Astrocyte (in vitro differentiated cells and primary cell): ENCODE results near the gene SEMA4G. TPM values are rescaled to one million over a fixed set of nuclear protein-coding genes. Genes with fewer than 3 reads are reported as not detected.

Source experiments
- DNase-seq: peaks from one replicate; pipeline ENCODE4 v3.0.0-alpha.2; 2010; ENCODE audit warnings: low read depth
- FAIRE-seq: peaks from 2 replicates; lab custom pipeline; 2011; peaks lifted over from hg19 to GRCh38; lab: Jason Lieb, UNC
- H2AFZ ChIP-seq: 2 replicates; pipeline ENCODE4 v1.6.0; 2012; ENCODE audit warnings: low read depth, low read length, inconsistent platforms
- H3K27ac ChIP-seq: 2 replicates; pipeline ENCODE4 v1.5.1; 2011; ENCODE audit warnings: low read depth, low read length, inconsistent platforms
- H3K27me3 ChIP-seq: 2 replicates; pipeline ENCODE4 v1.6.0; 2011; ENCODE audit warnings: low read length, inconsistent platforms; ENCODE audit not compliant: insufficient read depth
- H3K36me3 ChIP-seq: 2 replicates; pipeline ENCODE4 v1.5.1; 2011; ENCODE audit warnings: low read length, inconsistent platforms; ENCODE audit not compliant: insufficient read depth
- H3K4me1 ChIP-seq: 2 replicates; pipeline ENCODE4 v1.5.1; 2011; ENCODE audit warnings: low read length, inconsistent platforms; ENCODE audit not compliant: insufficient read depth
- H3K4me2 ChIP-seq: 2 replicates; pipeline ENCODE4 v1.6.0; 2012; ENCODE audit warnings: low read length, inconsistent platforms
- H3K4me3 ChIP-seq: 2 replicates; pipeline ENCODE4 v1.5.1; 2011; ENCODE audit warnings: low read depth, mild to moderate bottlenecking, low read length, inconsistent platforms; ENCODE audit not compliant: insufficient read depth
- H3K79me2 ChIP-seq: 2 replicates; pipeline ENCODE4 v1.6.0; 2012; ENCODE audit warnings: mild to moderate bottlenecking, low read length, inconsistent platforms; ENCODE audit not compliant: insufficient read depth
- H3K9ac ChIP-seq: 2 replicates; pipeline ENCODE4 v1.6.0; 2012; ENCODE audit warnings: mild to moderate bottlenecking, low read length, inconsistent platforms
- H3K9me3 ChIP-seq: 2 replicates; pipeline ENCODE4 v1.5.1; 2012; ENCODE audit warnings: low read depth, mild to moderate bottlenecking, low read length, inconsistent platforms; ENCODE audit not compliant: insufficient read depth
- H4K20me1 ChIP-seq: 2 replicates; pipeline ENCODE4 v1.6.0; 2012; ENCODE audit warnings: low read length, inconsistent platforms; ENCODE audit not compliant: insufficient read depth
- H3K27ac Mint-ChIP-seq: one replicate; pipeline ENCODE4 v1.8.0; 2021; ENCODE audit warnings: mild to moderate bottlenecking, mixed read lengths; ENCODE audit not compliant: unreplicated experiment
- H3K27me3 Mint-ChIP-seq: one replicate; pipeline ENCODE4 v1.8.0; 2021; ENCODE audit warnings: low read depth, mixed read lengths; ENCODE audit not compliant: unreplicated experiment
- H3K36me3 Mint-ChIP-seq: one replicate; pipeline ENCODE4 v1.8.0; 2021; ENCODE audit warnings: low read depth, mixed read lengths; ENCODE audit not compliant: unreplicated experiment
- H3K4me1 Mint-ChIP-seq: one replicate; pipeline ENCODE4 v1.8.0; 2021; ENCODE audit warnings: low read depth, mixed read lengths; ENCODE audit not compliant: unreplicated experiment
- H3K4me3 Mint-ChIP-seq: one replicate; pipeline ENCODE4 v1.8.0; 2021; ENCODE audit warnings: mild to moderate bottlenecking, moderate library complexity, mixed read lengths; ENCODE audit not compliant: unreplicated experiment
- H3K9me3 Mint-ChIP-seq: one replicate; pipeline ENCODE4 v1.8.0; 2021; ENCODE audit warnings: mild to moderate bottlenecking, mixed read lengths; ENCODE audit not compliant: unreplicated experiment
- CTCF ChIP-seq: IDR thresholded peaks from 2 replicates; pipeline ENCODE4 v1.5.1; 2011; ENCODE audit warnings: low read depth, mild to moderate bottlenecking, inconsistent platforms, low read length, moderate library complexity; ENCODE audit not compliant: insufficient read depth
- EZH2 ChIP-seq: IDR thresholded peaks from 2 replicates; pipeline ENCODE4 v1.6.1; 2012; ENCODE audit warnings: mild to moderate bottlenecking, low read length, inconsistent platforms; ENCODE audit not compliant: insufficient read depth
- total RNA-seq: library from RNA; stranded (reverse); gene quantifications from 2 replicates; pipeline ENCODE4 v1.2.1, GENCODE V29; 2021

SEMA4G gene
- total RNA-seq, 1 donor from 2014 or later: 5.9 TPM

- no peak overlapping the region for H3K4me2 ChIP-seq
- Mint-ChIP-seq H3K9me3 (no peaks in the 10 kb centered on the region), H3K4me1 (peaks cover 6% of the 10 kb centered on the region), H3K27me3 (no peaks in the 10 kb centered on the region), H3K36me3 (peaks cover 3% of the 10 kb centered on the region), H3K27ac (no peak overlapping the region), H3K4me3 (no peak overlapping the region)
- no peak overlapping the region for H3K9ac ChIP-seq
- H3K36me3 ChIP-seq: peaks cover 10% of the 10 kb centered on the region
- no peak for DNase-seq
- TF ChIP-seq CTCF (no peak), EZH2 (no peak)
- no peak for FAIRE-seq
- no peak overlapping the region for H2AFZ ChIP-seq
- peaks cover 54% of the 10 kb centered on the region for H4K20me1 ChIP-seq
- H3K27ac ChIP-seq: no peak overlapping the region
- no peaks in the 10 kb centered on the region for H3K9me3 ChIP-seq
- no peak overlapping the region for H3K4me3 ChIP-seq
- H3K79me2 ChIP-seq: peaks cover 24% of the 10 kb centered on the region
- peaks cover 11% of the 10 kb centered on the region for H3K4me1 ChIP-seq
- H3K27me3 ChIP-seq: no peaks in the 10 kb centered on the region
Observed at GRCh38 chr10:101007099-101007711, 37.9 kb downstream of the SEMA4G start.

GRCh38 chr10:101007915-101008822, 38.9 kb downstream of the SEMA4G start:
- Histone ChIP-seq H2AFZ (no peak overlapping the region), H4K20me1 (peaks cover 45% of the 10 kb centered on the region), H3K27ac (no peak overlapping the region), H3K36me3 (peaks cover 8% of the 10 kb centered on the region), H3K27me3 (no peaks in the 10 kb centered on the region), H3K9ac (no peak overlapping the region), H3K4me2 (no peak overlapping the region), H3K4me1 (peaks cover 20% of the 10 kb centered on the region), H3K9me3 (no peaks in the 10 kb centered on the region), H3K79me2 (peaks cover 14% of the 10 kb centered on the region), H3K4me3 (no peak overlapping the region)
- Mint-ChIP-seq H3K4me1 (peaks cover 10% of the 10 kb centered on the region), H3K9me3 (no peaks in the 10 kb centered on the region), H3K36me3 (peaks cover 3% of the 10 kb centered on the region), H3K4me3 (peak overlapping the region; percentile 57), H3K27ac (peak overlapping the region; percentile 47), H3K27me3 (no peaks in the 10 kb centered on the region)
- DNase-seq (no peak), FAIRE-seq (no peak)
- no peak for TF ChIP-seq CTCF
- no peak for TF ChIP-seq EZH2
